ENCODE data around the gene EEF1A1. TPM values are rescaled to one million over a fixed set of nuclear protein-coding genes. Genes with fewer than 3 reads are reported as not detected.
"Not testable (repeated sequence)": the region's sequence is repeated elsewhere in the genome, so short reads cannot be mapped to it uniquely, and the experiment has no call there.

Gene EEF1A1
- 8,244 TPM for total RNA-seq
- long read RNA-seq, full-length matches to known transcripts: 17,007 of 17,950 reads
- long read RNA-seq, partial matches to known transcripts: 703 of 17,950 reads
- long read RNA-seq, other reads (novel, unspliced or antisense): 240 of 17,950 reads

GRCh38 chr6:73520688-73521350 is at the start of gene EEF1A1:
TSS of gene EEF1A1 (minus strand) at chr6:73521032. CDS start at chr6:73520026, 1,006 bp downstream.
- DNase-seq (ENCODE audit: low spot score): peak; percentile 100

GRCh38 chr6:73569121-73569520 is 48.3 kb upstream of the EEF1A1 start:
- no peak for DNase-seq (ENCODE audit: low spot score)

GRCh38 chr6:73566954-73567591 is 46.2 kb upstream of the EEF1A1 start:
- DNase-seq (ENCODE audit: low spot score): no peak

GRCh38 chr6:73566486-73566871 is 45.6 kb upstream of the EEF1A1 start:
- DNase-seq (ENCODE audit: low spot score): not testable (repeated sequence)

- no peak for DNase-seq (ENCODE audit: low spot score)
Measured at GRCh38 chr6:73565767-73566485, 45.1 kb upstream of the EEF1A1 start.

- no peak for DNase-seq (ENCODE audit: low spot score)
Measured at GRCh38 chr6:73564578-73565345, 43.9 kb upstream of the EEF1A1 start.

GRCh38 chr6:73562558-73562957 is 41.7 kb upstream of the EEF1A1 start:
- no peak for DNase-seq (ENCODE audit: low spot score)

GRCh38 chr6:73560853-73561407 is 40.1 kb upstream of the EEF1A1 start:
- DNase-seq (ENCODE audit: low spot score): no peak

- DNase-seq (ENCODE audit: low spot score): peak; percentile 12
Measured at GRCh38 chr6:73560182-73560732, 39.4 kb upstream of the EEF1A1 start.

- DNase-seq (ENCODE audit: low spot score): peak; percentile 24
Measured at GRCh38 chr6:73559399-73559794, 38.6 kb upstream of the EEF1A1 start.

- peak; percentile 6 for DNase-seq (ENCODE audit: low spot score)
Measured at GRCh38 chr6:73558624-73559398, 38.0 kb upstream of the EEF1A1 start.

- DNase-seq (ENCODE audit: low spot score): no peak
Measured at GRCh38 chr6:73556836-73557235, 36.0 kb upstream of the EEF1A1 start.

GRCh38 chr6:73555380-73555949 is 34.6 kb upstream of the EEF1A1 start:
- DNase-seq (ENCODE audit: low spot score): peak; percentile 14

- DNase-seq (ENCODE audit: low spot score): not testable (repeated sequence)
Measured at GRCh38 chr6:73551115-73551514, 30.3 kb upstream of the EEF1A1 start.

GRCh38 chr6:73548458-73549446 is 27.9 kb upstream of the EEF1A1 start:
- peak; percentile 47 for DNase-seq (ENCODE audit: low spot score)

GRCh38 chr6:73547036-73547435 is 26.2 kb upstream of the EEF1A1 start:
- no peak for DNase-seq (ENCODE audit: low spot score)

- peak; percentile 20 for DNase-seq (ENCODE audit: low spot score)
Measured at GRCh38 chr6:73542891-73543290, 22.1 kb upstream of the EEF1A1 start.

GRCh38 chr6:73542481-73542880 is 21.6 kb upstream of the EEF1A1 start:
- DNase-seq (ENCODE audit: low spot score): peak; percentile 74
